ENCODE measurements around the gene IRF2BP1.

Gene IRF2BP1

GRCh38 chr19:45882652-45883585 lies 3.0 kb downstream of the IRF2BP1 start:
- H3K27me3 ChIP-seq (ENCODE audit: control insufficient read depth, insufficient read depth, low read length) = no peaks in the 10 kb centered on the region
- peak; percentile 73 for TF ChIP-seq CTCF (IDR thresholded peaks at IDR 0.05)
- no peak overlapping the region for H3K27ac ChIP-seq
- no peak overlapping the region for H2AFZ ChIP-seq
- H3K36me3 ChIP-seq (ENCODE audit: control insufficient read depth, insufficient read depth, low read length) = no peaks in the 10 kb centered on the region
- H3K4me2 ChIP-seq (ENCODE audit: low read length) = no peak overlapping the region
- peaks cover 2% of the 10 kb centered on the region for H3K79me2 ChIP-seq
- no peak overlapping the region for H3K9ac ChIP-seq
- H3K4me3 ChIP-seq (ENCODE audit: low read depth, low read length) = no peak overlapping the region
- no peaks in the 10 kb centered on the region for H3K9me3 ChIP-seq (ENCODE audit: control insufficient read depth, low read length)
- peaks cover 9% of the 10 kb centered on the region for H3K4me1 ChIP-seq

GRCh38 chr19:45881909-45882528 lies 3.9 kb downstream of the IRF2BP1 start:
- Histone ChIP-seq H3K4me3 (ENCODE audit: low read depth, low read length) (no peak overlapping the region), H3K4me1 (peaks cover 9% of the 10 kb centered on the region), H2AFZ (no peak overlapping the region)

GRCh38 chr19:45881082-45881908 lies 4.6 kb downstream of the IRF2BP1 start:
- H3K9me3 ChIP-seq (ENCODE audit: control insufficient read depth, low read length) = no peaks in the 10 kb centered on the region
- no peak overlapping the region for H3K4me3 ChIP-seq (ENCODE audit: low read depth, low read length)
- TF ChIP-seq CTCF (IDR thresholded peaks at IDR 0.05) = no peak
- peaks cover 9% of the 10 kb centered on the region for H3K4me1 ChIP-seq
- H2AFZ ChIP-seq = no peak overlapping the region
- peaks cover 2% of the 10 kb centered on the region for H3K79me2 ChIP-seq
- no peak overlapping the region for H3K9ac ChIP-seq
- no peaks in the 10 kb centered on the region for H3K27me3 ChIP-seq (ENCODE audit: control insufficient read depth, insufficient read depth, low read length)
- no peaks in the 10 kb centered on the region for H3K36me3 ChIP-seq (ENCODE audit: control insufficient read depth, insufficient read depth, low read length)
- no peak overlapping the region for H3K27ac ChIP-seq
- no peak overlapping the region for H3K4me2 ChIP-seq (ENCODE audit: low read length)

More at GRCh38 chr19:45881909-45882528, 3.9 kb downstream of the IRF2BP1 start:
- TF ChIP-seq CTCF (IDR thresholded peaks at IDR 0.05) = no peak
- H3K79me2 ChIP-seq = peaks cover 2% of the 10 kb centered on the region
- H3K4me2 ChIP-seq (ENCODE audit: low read length) = no peak overlapping the region
- no peaks in the 10 kb centered on the region for H3K36me3 ChIP-seq (ENCODE audit: control insufficient read depth, insufficient read depth, low read length)
- no peak overlapping the region for H3K9ac ChIP-seq
- no peaks in the 10 kb centered on the region for H3K9me3 ChIP-seq (ENCODE audit: control insufficient read depth, low read length)
- no peaks in the 10 kb centered on the region for H3K27me3 ChIP-seq (ENCODE audit: control insufficient read depth, insufficient read depth, low read length)
- H3K27ac ChIP-seq = no peak overlapping the region

- H3K9me3 ChIP-seq (ENCODE audit: control insufficient read depth, low read length) = no peaks in the 10 kb centered on the region
- peaks cover 9% of the 10 kb centered on the region for H3K4me1 ChIP-seq
- H3K79me2 ChIP-seq = peaks cover 2% of the 10 kb centered on the region
- no peak overlapping the region for H2AFZ ChIP-seq
- H3K27me3 ChIP-seq (ENCODE audit: control insufficient read depth, insufficient read depth, low read length) = no peaks in the 10 kb centered on the region
- no peaks in the 10 kb centered on the region for H3K36me3 ChIP-seq (ENCODE audit: control insufficient read depth, insufficient read depth, low read length)
- TF ChIP-seq CTCF (IDR thresholded peaks at IDR 0.05) = no peak
- no peak overlapping the region for H3K4me2 ChIP-seq (ENCODE audit: low read length)
- H3K9ac ChIP-seq = no peak overlapping the region
- H3K27ac ChIP-seq = no peak overlapping the region
- H3K4me3 ChIP-seq (ENCODE audit: low read depth, low read length) = no peak overlapping the region
Observed at GRCh38 chr19:45879971-45880370, 6.0 kb downstream of the IRF2BP1 start.

Data from parathyroid adenoma (tissue), 2 donors.